ENCODE data around the gene EGFR. TPM values are rescaled to one million over a fixed set of nuclear protein-coding genes. Genes with fewer than 3 reads are reported as not detected.

Gene EGFR
- 22.4 and 28.9 TPM in 2 replicates for total RNA-seq (2014; rRNA removed; shearing (Covaris generic))

- peak; percentile 77 to 88 for DNase-seq (ENCODE audit: low read depth in 1 of 2, low spot score in 2 of 2)
- H3K36me3 ChIP-seq, result peaks cover 26% of the 10 kb centered on the region
Observed at GRCh38 chr7:55018361-55019190, at the start of gene EGFR. TSS of gene EGFR (plus strand) at chr7:55019017. CDS start at chr7:55019278, 261 bp downstream.

GRCh38 chr7:54969208-54969967, 49.4 kb upstream of the EGFR start:
- Histone ChIP-seq H3K4me1 (replicated peaks) (peaks cover 13% of the 10 kb centered on the region), H3K27me3 (replicated peaks) (no peaks in the 10 kb centered on the region), H3K27ac (no peak overlapping the region), H3K4me3 (no peak overlapping the region), H3K9me3 (replicated peaks) (no peaks in the 10 kb centered on the region), H3K36me3 (no peaks in the 10 kb centered on the region)
- no peak for DNase-seq (ENCODE audit: low read depth in 1 of 2, low spot score in 2 of 2)

More at GRCh38 chr7:55018361-55019190, at the start of gene EGFR:
- Histone ChIP-seq H3K27ac (peak within 1 kb of the TSS; percentile 65), H3K27me3 (replicated peaks) (no peaks in the 10 kb centered on the region), H3K9me3 (replicated peaks) (no peaks in the 10 kb centered on the region), H3K4me1 (replicated peaks) (peaks cover 19% of the 10 kb centered on the region), H3K4me3 (peak within 1 kb of the TSS; percentile 99)

GRCh38 chr7:54972733-54973294, 46.0 kb upstream of the EGFR start:
- Histone ChIP-seq H3K27ac (no peak overlapping the region), H3K4me1 (replicated peaks) (peaks cover 3% of the 10 kb centered on the region), H3K27me3 (replicated peaks) (no peaks in the 10 kb centered on the region), H3K36me3 (no peaks in the 10 kb centered on the region), H3K9me3 (replicated peaks) (no peaks in the 10 kb centered on the region), H3K4me3 (no peak overlapping the region)
- DNase-seq (ENCODE audit: low read depth in 1 of 2, low spot score in 2 of 2), result no peak

GRCh38 chr7:54978364-54979116, 40.3 kb upstream of the EGFR start:
- Histone ChIP-seq H3K9me3 (replicated peaks) (no peaks in the 10 kb centered on the region), H3K4me3 (no peak overlapping the region), H3K27me3 (replicated peaks) (no peaks in the 10 kb centered on the region), H3K4me1 (replicated peaks) (no peaks in the 10 kb centered on the region), H3K27ac (no peak overlapping the region), H3K36me3 (no peaks in the 10 kb centered on the region)
- no peak for DNase-seq (ENCODE audit: low read depth in 1 of 2, low spot score in 2 of 2)

DNA sequence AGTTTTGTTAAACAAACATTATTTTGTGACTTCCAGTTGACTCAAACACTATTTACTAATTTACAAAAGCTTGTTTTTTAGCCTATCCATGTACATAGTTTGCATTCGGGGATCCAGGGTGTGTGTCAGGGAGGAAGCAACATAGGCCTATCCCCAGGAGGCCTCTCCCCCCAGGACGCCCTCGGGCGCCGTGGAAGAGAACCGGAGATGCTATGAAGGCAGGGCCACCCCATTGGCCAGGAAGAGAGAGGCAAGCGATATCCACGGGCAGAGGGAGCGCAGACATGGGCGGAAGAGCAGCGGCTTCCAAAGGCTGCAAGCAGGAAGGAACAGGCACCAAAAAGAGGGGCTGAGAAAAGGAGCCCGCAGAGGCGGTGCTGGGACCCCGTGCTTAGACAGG, 38.3 kb upstream of the EGFR start:
- no peaks in the 10 kb centered on the region for H3K9me3 ChIP-seq (replicated peaks)

DNA sequence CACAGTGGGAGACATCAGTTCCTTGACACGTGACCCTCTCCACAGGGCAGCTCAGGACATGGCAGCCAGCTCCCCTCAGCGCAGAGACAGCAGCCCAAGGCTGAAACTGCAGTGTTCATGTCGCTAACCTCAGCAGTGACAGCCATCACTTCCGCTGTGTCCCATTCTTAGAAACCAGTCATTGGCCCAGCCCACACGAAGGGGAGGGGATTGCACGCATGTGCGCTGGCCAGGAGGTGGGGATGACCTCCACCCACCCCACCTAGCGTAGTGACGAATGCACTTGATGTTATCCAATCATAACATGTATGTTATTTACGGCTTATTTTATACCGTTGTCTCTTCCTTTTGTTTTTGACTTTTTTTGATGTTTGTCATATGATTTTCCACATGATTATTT, 36.9 kb upstream of the EGFR start:
- Histone ChIP-seq H3K4me3 (no peak overlapping the region), H3K4me1 (replicated peaks) (peaks cover 17% of the 10 kb centered on the region), H3K9me3 (replicated peaks) (no peaks in the 10 kb centered on the region), H3K27me3 (replicated peaks) (no peaks in the 10 kb centered on the region), H3K36me3 (no peaks in the 10 kb centered on the region), H3K27ac (no peak overlapping the region)
- DNase-seq (ENCODE audit: low read depth in 1 of 2, low spot score in 2 of 2), result no peak

More for the DNA sequence above, 38.3 kb upstream of the EGFR start:
- Histone ChIP-seq H3K4me1 (replicated peaks) (peaks cover 5% of the 10 kb centered on the region), H3K36me3 (no peaks in the 10 kb centered on the region), H3K27ac (no peak overlapping the region), H3K4me3 (no peak overlapping the region), H3K27me3 (replicated peaks) (no peaks in the 10 kb centered on the region)
- no peak for DNase-seq (ENCODE audit: low read depth in 1 of 2, low spot score in 2 of 2)

- Histone ChIP-seq H3K4me1 (replicated peaks) (peaks cover 19% of the 10 kb centered on the region), H3K4me3 (no peak overlapping the region), H3K27ac (peak overlapping the region; percentile 73), H3K36me3 (no peaks in the 10 kb centered on the region), H3K9me3 (replicated peaks) (no peaks in the 10 kb centered on the region), H3K27me3 (replicated peaks) (no peaks in the 10 kb centered on the region)
- DNase-seq (ENCODE audit: low read depth in 1 of 2, low spot score in 2 of 2), result peak; percentile 63 to 64
Observed at GRCh38 chr7:54985426-54986330, 33.1 kb upstream of the EGFR start.

DNA sequence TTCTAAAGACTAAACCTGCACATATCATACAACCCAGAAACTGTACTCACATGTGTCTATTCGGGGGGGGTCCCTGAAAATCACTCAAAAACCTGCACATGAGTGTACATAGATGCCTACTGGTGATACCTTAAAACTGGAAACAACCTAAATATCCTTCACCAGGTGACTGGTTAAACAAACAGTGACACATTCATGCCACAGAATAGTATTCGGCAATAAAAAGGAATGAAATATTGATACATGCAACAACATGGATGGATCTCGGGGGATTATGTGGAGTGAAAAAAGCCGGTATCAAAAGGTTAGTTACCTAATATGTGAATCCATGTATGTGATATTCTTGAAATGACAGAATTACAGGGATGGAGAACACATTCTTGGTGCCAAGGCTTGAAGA, 32.1 kb upstream of the EGFR start:
- no peaks in the 10 kb centered on the region for H3K9me3 ChIP-seq (replicated peaks)
- DNase-seq (ENCODE audit: low read depth in 1 of 2, low spot score in 2 of 2), result no peak
- H3K36me3 ChIP-seq, result no peaks in the 10 kb centered on the region
- H3K4me3 ChIP-seq, result no peak overlapping the region
- H3K4me1 ChIP-seq (replicated peaks), result peaks cover 26% of the 10 kb centered on the region
- H3K27me3 ChIP-seq (replicated peaks), result no peaks in the 10 kb centered on the region
- no peak overlapping the region for H3K27ac ChIP-seq

DNA sequence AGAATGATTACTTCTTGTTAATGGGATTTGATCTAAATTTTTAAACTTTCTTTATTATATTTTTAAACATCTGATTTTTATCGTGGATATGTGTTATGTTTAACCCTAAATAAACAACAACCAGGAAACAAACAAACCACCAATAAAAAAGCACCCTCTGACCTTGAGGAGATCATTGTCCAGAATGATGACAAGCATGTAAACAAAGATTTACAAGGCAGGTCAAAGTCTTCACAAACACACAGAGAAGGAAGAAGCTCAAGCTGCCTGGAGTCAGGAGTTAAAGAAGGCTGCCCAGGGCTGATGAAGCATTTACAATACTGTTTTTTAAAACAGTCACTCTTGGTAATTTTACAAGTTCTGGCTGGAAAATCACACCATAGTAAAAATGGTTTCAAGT, 31.0 kb upstream of the EGFR start:
- no peaks in the 10 kb centered on the region for H3K36me3 ChIP-seq
- H3K4me1 ChIP-seq (replicated peaks), result peaks cover 26% of the 10 kb centered on the region
- H3K4me3 ChIP-seq, result no peak overlapping the region
- no peak for DNase-seq (ENCODE audit: low read depth in 1 of 2, low spot score in 2 of 2)
- H3K27me3 ChIP-seq (replicated peaks), result no peaks in the 10 kb centered on the region
- no peak overlapping the region for H3K27ac ChIP-seq
- no peaks in the 10 kb centered on the region for H3K9me3 ChIP-seq (replicated peaks)

DNA sequence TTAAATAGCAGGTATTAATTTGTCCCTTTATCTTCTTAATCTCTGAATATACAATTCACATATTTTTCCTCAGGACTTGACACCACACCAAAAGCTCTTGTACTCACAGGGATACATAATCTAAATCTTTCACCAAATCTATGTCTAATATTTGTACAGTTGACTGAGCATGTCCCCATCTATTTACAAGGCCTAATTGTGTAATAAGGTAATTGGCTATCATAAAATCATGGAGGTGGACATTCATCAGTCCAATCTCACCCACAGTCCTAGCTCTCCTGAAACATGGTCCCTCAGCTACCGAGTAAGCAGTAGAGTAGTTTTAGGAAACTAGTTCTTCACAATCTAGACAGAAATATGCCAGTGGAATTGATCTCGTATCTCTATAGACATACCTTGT, 30.3 kb upstream of the EGFR start:
- H3K4me1 ChIP-seq (replicated peaks), result peaks cover 26% of the 10 kb centered on the region
- DNase-seq (ENCODE audit: low read depth in 1 of 2, low spot score in 2 of 2), result no peak

DNA sequence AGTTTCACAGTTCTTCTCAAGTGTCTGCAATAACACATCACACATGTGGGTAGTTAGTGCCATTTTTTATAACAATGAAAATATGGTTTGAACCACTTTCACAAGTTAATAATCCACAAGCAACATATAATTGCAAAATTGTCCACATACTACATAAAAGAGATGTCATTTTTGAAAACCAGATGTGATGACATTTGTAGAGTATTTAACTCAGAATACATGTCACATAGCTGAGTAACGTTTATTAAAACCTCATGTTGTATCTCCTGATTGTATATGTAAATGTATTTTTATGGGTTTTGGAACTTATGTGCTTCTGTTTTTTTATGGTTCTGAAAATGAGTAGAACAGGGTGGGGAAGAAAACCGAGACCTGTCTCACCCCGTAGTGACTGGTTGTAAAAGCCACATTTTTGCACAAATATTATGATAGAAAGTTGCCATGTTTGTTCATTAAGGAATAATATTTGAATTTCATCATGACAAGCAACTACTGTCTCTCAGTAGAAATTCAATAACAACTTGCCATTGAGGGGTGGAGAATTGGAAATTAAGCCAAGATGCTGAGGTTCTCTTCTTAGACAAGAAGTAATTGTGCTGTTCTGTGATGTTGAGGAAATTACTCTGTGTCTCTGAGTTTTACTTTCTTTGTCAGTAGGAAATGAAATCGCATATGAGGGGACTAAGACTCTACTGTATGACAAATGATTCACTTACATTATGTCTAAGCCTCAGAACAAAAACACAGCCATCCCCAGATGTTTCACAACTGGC, 29.2 kb upstream of the EGFR start:
- Histone ChIP-seq H3K4me1 (replicated peaks) (peaks cover 26% of the 10 kb centered on the region), H3K9me3 (replicated peaks) (no peaks in the 10 kb centered on the region), H3K27me3 (replicated peaks) (no peaks in the 10 kb centered on the region), H3K4me3 (no peak overlapping the region), H3K27ac (no peak overlapping the region), H3K36me3 (no peaks in the 10 kb centered on the region)
- DNase-seq (ENCODE audit: low read depth in 1 of 2, low spot score in 2 of 2), result no peak

More for the DNA sequence above, 30.3 kb upstream of the EGFR start:
- H3K36me3 ChIP-seq, result no peaks in the 10 kb centered on the region
- H3K27me3 ChIP-seq (replicated peaks), result no peaks in the 10 kb centered on the region
- H3K9me3 ChIP-seq (replicated peaks), result no peaks in the 10 kb centered on the region
- H3K27ac ChIP-seq, result no peak overlapping the region
- no peak overlapping the region for H3K4me3 ChIP-seq

- Histone ChIP-seq H3K4me1 (replicated peaks) (peaks cover 27% of the 10 kb centered on the region), H3K4me3 (no peak overlapping the region), H3K36me3 (no peaks in the 10 kb centered on the region), H3K27ac (no peak overlapping the region), H3K27me3 (replicated peaks) (no peaks in the 10 kb centered on the region), H3K9me3 (replicated peaks) (no peaks in the 10 kb centered on the region)
- no peak for DNase-seq (ENCODE audit: low read depth in 1 of 2, low spot score in 2 of 2)
Observed at GRCh38 chr7:54991341-54991740, 27.5 kb upstream of the EGFR start.
